H1 (cell line): ENCODE measurements around the gene RABL3. TPM values are rescaled to one million over a fixed set of nuclear protein-coding genes. Genes with fewer than 3 reads are reported as not detected.

Experiments used
- BCL11A ChIP-seq, 2 experiments: IDR thresholded peaks; one replicate each; pipeline ENCODE4 v1.6.1; 2011; ENCODE audit warnings: low read depth in 2 of 2, low read length in 2 of 2, mild to moderate bottlenecking in 2 of 2
- EGR1 ChIP-seq: IDR thresholded peaks from 2 replicates; pipeline ENCODE4 v1.6.1; 2011; ENCODE audit warnings: low read depth, low read length, borderline replicate concordance
- POLR2A ChIP-seq, 2 experiments: IDR thresholded peaks; 1 replicate in 1 of 2; 2 replicates in 1 of 2; pipeline ENCODE4 v1.6.1; 2011; ENCODE audit warnings: low read depth in 2 of 2, low read length in 2 of 2, mild to moderate bottlenecking in 2 of 2; ENCODE audit errors: control extremely low read depth in 1 of 2
- SP1 ChIP-seq: IDR thresholded peaks from 2 replicates; pipeline ENCODE4 v1.6.1; 2011; ENCODE audit warnings: low read depth, low read length
- SRF ChIP-seq: IDR thresholded peaks from 2 replicates; pipeline ENCODE4 v1.6.1; 2011; ENCODE audit warnings: mild to moderate bottlenecking, low read depth, low read length, moderate library complexity
- polyA plus RNA-seq, 7 experiments: library from polyadenylated mRNA; depleted of rRNA in 3 of 7; stranded (reverse) in 5 of 7; unstranded in 2 of 7; fragments of >200 nt in 5 of 7; fragments of 200-250 nt in 2 of 7; gene quantifications; 1 replicate in 5 of 7; 2 replicates in 1 of 7; 4 replicates in 1 of 7; pipeline versions ENCODE4 v1.2.1 to v1.2.3, GENCODE V29; 2011 to 2013; ENCODE audit warnings: missing spikeins in 2 of 7, mixed read lengths in 2 of 7
- total RNA-seq: library from RNA; stranded (reverse); fragmentation: NEBNext Ultra II Directional; extraction: Animal tissue kit (Norgen Biotek cat#: 25700); gene quantifications from 2 replicates; pipeline ENCODE4 v1.2.1, GENCODE V29; 2021

RABL3 gene
- total and polyA plus RNA-seq, 2 of the 8 experiments (the other 6 are each of a cell fraction or from before 2014, with no cell fraction given), result 4.4 to 19.2 TPM

- TF ChIP-seq SP1, result no peak
- no peak for TF ChIP-seq BCL11A (IDR thresholded peaks at IDR 0.05; ENCODE audit: low read depth in 2 of 2, low read length in 2 of 2)
- no peak for TF ChIP-seq EGR1
- no peak for TF ChIP-seq SRF
- no peak for TF ChIP-seq POLR2A (IDR thresholded peaks at IDR 0.05; ENCODE audit: control extremely low read depth in 1 of 2, low read depth in 2 of 2, low read length in 2 of 2)
These were observed 20.3 kb upstream of the RABL3 start (continued) for GRCh38 chr3:120762615-120763014.
